Endodermal cell (in vitro differentiated cells): ENCODE data around the gene CACNA1F. TPM values are rescaled to one million over a fixed set of nuclear protein-coding genes. Genes with fewer than 3 reads are reported as not detected.

Source experiments
- DNase-seq: peaks from one replicate; pipeline ENCODE4 v3.0.0-alpha.2; 2017
- H3K27ac ChIP-seq: 2 replicates; pipeline ENCODE4 v1.5.1; 2013; ENCODE audit warnings: mild to moderate bottlenecking, low read depth, low read length, moderate library complexity
- H3K27me3 ChIP-seq: 2 replicates; pipeline ENCODE4 v1.6.1; 2013; ENCODE audit warnings: mild to moderate bottlenecking, low read length, moderate library complexity; ENCODE audit not compliant: insufficient read depth, control insufficient read depth, poor library complexity, severe bottlenecking
- H3K36me3 ChIP-seq: 2 replicates; pipeline ENCODE4 v1.7.0; 2013; ENCODE audit warnings: mild to moderate bottlenecking, low read length, moderate library complexity; ENCODE audit not compliant: control insufficient read depth, insufficient read depth
- H3K4me1 ChIP-seq: one replicate; pipeline ENCODE4 v1.7.0; 2013; ENCODE audit warnings: low read length; ENCODE audit not compliant: control insufficient read depth, insufficient read depth
- H3K4me3 ChIP-seq: 2 replicates; pipeline ENCODE4 v1.5.1; 2013; ENCODE audit warnings: mild to moderate bottlenecking, low read length, moderate library complexity
- H3K9ac ChIP-seq: 2 replicates; pipeline ENCODE4 v1.6.1; 2013; ENCODE audit warnings: mild to moderate bottlenecking, low read length, moderate library complexity; ENCODE audit not compliant: poor library complexity, severe bottlenecking; ENCODE audit errors: extremely low read depth
- H3K9me3 ChIP-seq: 2 replicates; pipeline ENCODE4 v1.6.1; 2013; ENCODE audit warnings: mild to moderate bottlenecking, low read length, moderate library complexity; ENCODE audit not compliant: control insufficient read depth
- H3K27ac Mint-ChIP-seq: 2 replicates; pipeline ENCODE4 v1.8.0; 2020; ENCODE audit warnings: mixed read lengths
- H3K27me3 Mint-ChIP-seq: 2 replicates; pipeline ENCODE4 v1.8.0; 2021; ENCODE audit warnings: mild to moderate bottlenecking, mixed read lengths; ENCODE audit not compliant: insufficient read depth
- H3K36me3 Mint-ChIP-seq: 2 replicates; pipeline ENCODE4 v1.8.0; 2020; ENCODE audit warnings: low read depth, mixed read lengths
- H3K4me1 Mint-ChIP-seq: 2 replicates; pipeline ENCODE4 v1.8.0; 2020; ENCODE audit warnings: mixed read lengths
- H3K4me3 Mint-ChIP-seq: 2 replicates; pipeline ENCODE4 v1.8.0; 2020; ENCODE audit warnings: mild to moderate bottlenecking, moderate library complexity, mixed read lengths
- H3K9me3 Mint-ChIP-seq: 2 replicates; pipeline ENCODE4 v1.8.0; 2020; ENCODE audit warnings: mild to moderate bottlenecking, mixed read lengths
- CTCF ChIP-seq: fragments of 200-600 bp; sonication (generic); conservative IDR thresholded peaks from 2 replicates; pipeline ENCODE4 v1.5.0; 2021; ENCODE audit warnings: antibody characterized with exemption, mild to moderate bottlenecking
- WGBS, 2 experiments: methylation state at CpG; one replicate each; pipeline versions ENCODE4 v1.1.5 to v1.1.7; 2013; ENCODE audit warnings: missing lambda C conversion rate in 2 of 2, mixed read lengths in 1 of 2; ENCODE audit not compliant: insufficient coverage in 1 of 2, insufficient read length in 1 of 2; 5-methylcytosine and 5-hydroxymethylcytosine counted together
- total RNA-seq, 2 donors: library from RNA; stranded (reverse); fragmentation: NEBNext Ultra II Directional in 1 of 2; extraction: Animal tissue kit (Norgen Biotek cat#: 25700) in 1 of 2; gene quantifications; 2 replicates in 1 of 2; 3 replicates in 1 of 2; pipeline ENCODE4 v1.2.1, GENCODE V29; 2021

The CACNA1F gene
- total RNA-seq, 2 donors from 2014 or later = 0.42 to 0.70 TPM

GRCh38 chrX:49246541-49246940, 13.4 kb upstream of the CACNA1F start:
- WGBS, 2 experiments = 93% methylated on average over 7 of the region's 10 CpGs; no CpG with 5 or more reads in 1 of the 2 experiments
- H3K9ac ChIP-seq = no peak overlapping the region
- no peaks in the 10 kb centered on the region for H3K4me1 ChIP-seq
- Mint-ChIP-seq H3K27ac (no peak overlapping the region), H3K36me3 (peaks cover 19% of the 10 kb centered on the region), H3K9me3 (peaks cover 59% of the 10 kb centered on the region), H3K4me1 (no peaks in the 10 kb centered on the region), H3K27me3 (no peaks in the 10 kb centered on the region), H3K4me3 (no peak overlapping the region)
- DNase-seq = no peak
- no peak for TF ChIP-seq CTCF
- peaks cover 3% of the 10 kb centered on the region for H3K36me3 ChIP-seq
- H3K27ac ChIP-seq = no peak overlapping the region
- H3K4me3 ChIP-seq = no peak overlapping the region
- no peaks in the 10 kb centered on the region for H3K27me3 ChIP-seq
- no peaks in the 10 kb centered on the region for H3K9me3 ChIP-seq

GRCh38 chrX:49244207-49244606, 11.1 kb upstream of the CACNA1F start:
- TF ChIP-seq CTCF = no peak
- DNase-seq = no peak
- Histone ChIP-seq H3K27ac (no peak overlapping the region), H3K27me3 (no peaks in the 10 kb centered on the region), H3K9me3 (no peaks in the 10 kb centered on the region), H3K4me3 (no peak overlapping the region), H3K4me1 (no peaks in the 10 kb centered on the region), H3K9ac (no peak overlapping the region), H3K36me3 (peaks cover 3% of the 10 kb centered on the region)
- no peaks in the 10 kb centered on the region for H3K4me1 Mint-ChIP-seq
- no peak overlapping the region for H3K27ac Mint-ChIP-seq
- no peaks in the 10 kb centered on the region for H3K27me3 Mint-ChIP-seq
- H3K36me3 Mint-ChIP-seq = peaks cover 19% of the 10 kb centered on the region
- peaks cover 63% of the 10 kb centered on the region for H3K9me3 Mint-ChIP-seq
- no peak overlapping the region for H3K4me3 Mint-ChIP-seq
- WGBS, 2 experiments = 91% methylated on average over 2 of the region's 2 CpGs; no CpG with 5 or more reads in 1 of the 2 experiments

GRCh38 chrX:49243166-49243565, 10.0 kb upstream of the CACNA1F start:
- no peak overlapping the region for H3K27ac Mint-ChIP-seq
- H3K9me3 Mint-ChIP-seq = peaks cover 59% of the 10 kb centered on the region
- peaks cover 19% of the 10 kb centered on the region for H3K36me3 Mint-ChIP-seq
- TF ChIP-seq CTCF = no peak
- no peaks in the 10 kb centered on the region for H3K27me3 Mint-ChIP-seq
- H3K4me1 ChIP-seq = no peaks in the 10 kb centered on the region
- H3K27me3 ChIP-seq = no peaks in the 10 kb centered on the region
- H3K9me3 ChIP-seq = no peaks in the 10 kb centered on the region
- WGBS, 2 experiments = 90 to 100% methylated on average over 2 to 12 of the region's 12 CpGs
- no peaks in the 10 kb centered on the region for H3K4me1 Mint-ChIP-seq
- no peak overlapping the region for H3K9ac ChIP-seq
- no peak overlapping the region for H3K4me3 Mint-ChIP-seq
- H3K4me3 ChIP-seq = no peak overlapping the region
- no peak overlapping the region for H3K27ac ChIP-seq
- DNase-seq = no peak
- peaks cover 3% of the 10 kb centered on the region for H3K36me3 ChIP-seq
